Activated T-cell treated with anti-CD3 and anti-CD28 coated beads for 1 hour (primary cell): ENCODE measurements around the gene AGBL5.
"Not testable (repeated sequence)": the region's sequence is repeated elsewhere in the genome, so short reads cannot be mapped to it uniquely, and the experiment has no call there.

Source experiments
- DNase-seq: peaks from one replicate; pipeline ENCODE4 v3.0.0-alpha.2; 2020; ENCODE audit warnings: low read depth

AGBL5 gene

GRCh38 chr2:27053321-27053720 is 1.9 kb downstream of the AGBL5 start:
- no peak for DNase-seq

- no peak for DNase-seq
These were observed 2.3 kb downstream of the AGBL5 start for GRCh38 chr2:27053776-27054175.

- no peak for DNase-seq
These were observed 3.3 kb downstream of the AGBL5 start for GRCh38 chr2:27054721-27055120.

- DNase-seq, result no peak
These were observed 5.7 kb downstream of the AGBL5 start for GRCh38 chr2:27057184-27057583.

GRCh38 chr2:27058210-27058609 is 6.7 kb downstream of the AGBL5 start:
- no peak for DNase-seq

GRCh38 chr2:27059141-27059820 is 7.8 kb downstream of the AGBL5 start:
- DNase-seq, result no peak

GRCh38 chr2:27060323-27060722 is 8.9 kb downstream of the AGBL5 start:
- DNase-seq, result no peak

- DNase-seq, result no peak
These were observed 13.7 kb downstream of the AGBL5 start for GRCh38 chr2:27065128-27065527.

GRCh38 chr2:27067385-27067784 is 15.9 kb downstream of the AGBL5 start:
- no peak for DNase-seq

- no peak for DNase-seq
These were observed 18.0 kb downstream of the AGBL5 start for GRCh38 chr2:27069436-27069835.

GRCh38 chr2:27069961-27070618 is 18.6 kb downstream of the AGBL5 start:
- DNase-seq, result no peak

GRCh38 chr2:27070653-27071276 is 19.3 kb downstream of the AGBL5 start:
- no peak for DNase-seq

GRCh38 chr2:27071277-27071989 is 20.0 kb downstream of the AGBL5 start, which contains the start of gene OST4:
OST4 (minus strand) TSS chr2:27071654.
- peak; percentile 81 for DNase-seq

- no peak for DNase-seq
These were observed 20.7 kb downstream of the AGBL5 start for GRCh38 chr2:27071990-27072830.

- no peak for DNase-seq
These were observed 21.5 kb downstream of the AGBL5 start for GRCh38 chr2:27072920-27073319.

GRCh38 chr2:27073782-27074181 is 22.3 kb downstream of the AGBL5 start:
- no peak for DNase-seq

GRCh38 chr2:27074738-27075565 is 23.5 kb downstream of the AGBL5 start:
- peak; percentile 50 for DNase-seq

GRCh38 chr2:27075566-27075871 is 24.1 kb downstream of the AGBL5 start:
- not testable (repeated sequence) for DNase-seq

GRCh38 chr2:27076323-27076722 is 24.9 kb downstream of the AGBL5 start:
- DNase-seq, result no peak

- DNase-seq, result no peak
These were observed 25.8 kb downstream of the AGBL5 start for GRCh38 chr2:27077231-27077630.
